MCF 10A (cell line): ENCODE data around the gene FER. TPM values are rescaled to one million over a fixed set of nuclear protein-coding genes. Genes with fewer than 3 reads are reported as not detected.

Experiments used
- BruUV-seq: library from RNA; stranded (reverse); fragments of 400-500 nt; replicated peaks from 2 replicates; lab custom pipeline; 2021; lab: Mats Ljungman, UMichigan
- CTCF ChIA-PET: fragments of 300-600 bp; sonication (Branson Sonifier 250); formaldehyde crosslinking; extraction: SDS; loops from one replicate; lab custom pipeline; 2021; ENCODE audit warnings: antibody characterized with exemption, inconsistent platforms; lab: Yijun Ruan, JAX
- POLR2A ChIA-PET: fragments of 300-600, 350-650 bp; sonication (Branson Sonifier 250); formaldehyde crosslinking; extraction: SDS; loops from one replicate; lab custom pipeline; 2020; ENCODE audit warnings: antibody characterized with exemption, inconsistent platforms; lab: Yijun Ruan, JAX
- DNase-seq: peaks from one replicate; pipeline ENCODE4 v3.0.0-alpha.2; 2018; ENCODE audit not compliant: unreplicated experiment
- H3K27ac Mint-ChIP-seq: one replicate; pipeline ENCODE4 v1.8.0; 2022; ENCODE audit warnings: mild to moderate bottlenecking, low read depth, mixed read lengths; ENCODE audit not compliant: unreplicated experiment
- H3K27me3 Mint-ChIP-seq: one replicate; pipeline ENCODE4 v1.8.0; 2022; ENCODE audit warnings: mixed read lengths; ENCODE audit not compliant: insufficient read depth, unreplicated experiment
- H3K36me3 Mint-ChIP-seq: one replicate; pipeline ENCODE4 v1.8.0; 2022; ENCODE audit warnings: mild to moderate bottlenecking, moderate library complexity, mixed read lengths; ENCODE audit not compliant: insufficient read depth, unreplicated experiment
- H3K4me1 Mint-ChIP-seq: one replicate; pipeline ENCODE4 v1.8.0; 2022; ENCODE audit warnings: mixed read lengths; ENCODE audit not compliant: insufficient read depth, unreplicated experiment
- H3K4me3 Mint-ChIP-seq: one replicate; pipeline ENCODE4 v1.8.0; 2022; ENCODE audit warnings: mild to moderate bottlenecking, moderate library complexity, mixed read lengths; ENCODE audit not compliant: unreplicated experiment
- H3K9me3 Mint-ChIP-seq: one replicate; pipeline ENCODE4 v1.8.0; 2022; ENCODE audit warnings: mixed read lengths; ENCODE audit not compliant: unreplicated experiment
- CTCF ChIP-seq: fragments of 200-600 bp; IDR thresholded peaks from one replicate; pipeline ENCODE4 v1.8.0; 2022; ENCODE audit warnings: antibody characterized with exemption, mild to moderate bottlenecking; ENCODE audit not compliant: unreplicated experiment
- intact Hi-C: fragments of 100-400 bp; cut with micrococcal nuclease; formaldehyde crosslinking; loops from 2 replicates; pipeline ENCODE4 v1.14.1; 2022
- total RNA-seq: library from RNA; stranded (reverse); gene quantifications from 2 replicates; pipeline ENCODE4 v1.2.3, GENCODE V29; 2022

The FER gene
- total RNA-seq, 1 experiment from 2014 or later, result 71.1 TPM

- ChIA-PET POLR2A (no interaction called here), CTCF (no interaction called here)
- intact Hi-C loops, result no loop called here
- H3K27ac Mint-ChIP-seq, result no peak overlapping the region
- no peak overlapping the region for H3K4me3 Mint-ChIP-seq
- BruUV-seq, result no TSS peak
- no peak for TF ChIP-seq CTCF
- no peaks in the 10 kb centered on the region for H3K9me3 Mint-ChIP-seq
- H3K36me3 Mint-ChIP-seq, result peaks cover 7% of the 10 kb centered on the region
- DNase-seq, result no peak
- H3K4me1 Mint-ChIP-seq, result peaks cover 2% of the 10 kb centered on the region
- no peaks in the 10 kb centered on the region for H3K27me3 Mint-ChIP-seq
These were observed 341.5 kb downstream of the FER start for GRCh38 chr5:109089191-109089590.

GRCh38 chr5:109099081-109099480 lies 351.4 kb downstream of the FER start:
- Mint-ChIP-seq H3K27me3 (no peaks in the 10 kb centered on the region), H3K4me3 (no peak overlapping the region), H3K9me3 (no peaks in the 10 kb centered on the region), H3K36me3 (peaks cover 7% of the 10 kb centered on the region), H3K4me1 (no peaks in the 10 kb centered on the region), H3K27ac (no peak overlapping the region)
- CTCF ChIA-PET, result interaction anchor here (1.1 kb wide), 1 partner anchor 619 kb away, joined by 4 read pairs; no protein-coding TSS in a partner anchor
- no peak for DNase-seq
- no TSS peak for BruUV-seq
- no peak for TF ChIP-seq CTCF
- intact Hi-C loops, result no loop called here
- POLR2A ChIA-PET, result no interaction called here

GRCh38 chr5:109100971-109101370 lies 353.3 kb downstream of the FER start:
- no TSS peak for BruUV-seq
- intact Hi-C loops, result no loop called here
- H3K36me3 Mint-ChIP-seq, result peaks cover 7% of the 10 kb centered on the region
- ChIA-PET POLR2A (no interaction called here), CTCF (no interaction called here)
- H3K4me1 Mint-ChIP-seq, result peaks cover 8% of the 10 kb centered on the region
- H3K27me3 Mint-ChIP-seq, result no peaks in the 10 kb centered on the region
- no peak overlapping the region for H3K4me3 Mint-ChIP-seq
- TF ChIP-seq CTCF, result no peak
- no peaks in the 10 kb centered on the region for H3K9me3 Mint-ChIP-seq
- no peak overlapping the region for H3K27ac Mint-ChIP-seq
- no peak for DNase-seq

- BruUV-seq, result no TSS peak
- POLR2A ChIA-PET, result no interaction called here
- Mint-ChIP-seq H3K27me3 (no peaks in the 10 kb centered on the region), H3K27ac (no peak overlapping the region), H3K4me1 (peaks cover 10% of the 10 kb centered on the region), H3K9me3 (no peaks in the 10 kb centered on the region), H3K36me3 (peaks cover 7% of the 10 kb centered on the region), H3K4me3 (no peak overlapping the region)
- intact Hi-C loops, result no loop called here
- DNase-seq, result no peak
- CTCF ChIA-PET, result no interaction called here
- TF ChIP-seq CTCF, result no peak
These were observed 354.5 kb downstream of the FER start for GRCh38 chr5:109102096-109102690.
